GM12878 (cell line): ENCODE data around the gene FBXO5. TPM values are rescaled to one million over a fixed set of nuclear protein-coding genes. Genes with fewer than 3 reads are reported as not detected.

Experiments used
- ATAC-seq: fragments of 200-7000 bp; cut with Tn5 transposase; 3 replicates; pipeline ENCODE4 v1.9.1; 2020; ENCODE audit warnings: mild to moderate bottlenecking, moderate library complexity
- BruUV-seq: library from RNA; stranded (reverse); fragments of 400-500 nt; replicated peaks from 2 replicates; lab custom pipeline; 2021; lab: Mats Ljungman, UMichigan
- CTCF ChIA-PET: fragments of 300-600 bp; sonication (Branson Sonifier 250); formaldehyde crosslinking; extraction: SDS; loops from one replicate; lab custom pipeline; 2021; ENCODE audit warnings: inconsistent platforms; lab: Yijun Ruan, JAX
- POLR2A ChIA-PET: fragments of 350-600 bp; formaldehyde crosslinking; extraction: SDS; loops from one replicate; lab custom pipeline; 2021; ENCODE audit warnings: inconsistent platforms; lab: Charles Lee
- RAD21 ChIA-PET: fragments of 300-600 bp; sonication (Branson Sonifier 250); formaldehyde crosslinking; loops from one replicate; lab custom pipeline; 2023; ENCODE audit warnings: antibody characterized with exemption; ENCODE audit not compliant: unreplicated experiment; lab: Charles Lee
- SMC1A ChIA-PET: fragments of 300-600 bp; sonication (Branson Sonifier 250); formaldehyde crosslinking; loops from one replicate; lab custom pipeline; 2023; ENCODE audit not compliant: unreplicated experiment, uncharacterized antibody; lab: Charles Lee
- DNase-seq: peaks from one replicate; pipeline ENCODE4 v3.0.0-alpha.2; 2011; ENCODE audit warnings: low read depth, low spot score
- FAIRE-seq: peaks from 3 replicates; lab custom pipeline; 2011; peaks lifted over from hg19 to GRCh38; lab: Jason Lieb, UNC
- H2AFZ ChIP-seq: 2 replicates; pipeline ENCODE4 v1.6.0; 2011; ENCODE audit warnings: low read depth, low read length, control low read depth; ENCODE audit not compliant: control insufficient read depth
- H3K27ac ChIP-seq: 2 replicates; pipeline ENCODE4 v1.5.1; 2011; ENCODE audit warnings: control low read depth; ENCODE audit not compliant: control insufficient read depth, insufficient read depth
- H3K27me3 ChIP-seq, 2 experiments: replicated peaks in 1 of 2; 2 replicates each; pipeline versions ENCODE4 v1.6.0 to v1.6.1; 2011; ENCODE audit warnings: low read length in 1 of 2; ENCODE audit not compliant: control insufficient read depth in 2 of 2, insufficient read depth in 2 of 2
- H3K36me3 ChIP-seq, 2 experiments: 2 replicates each; pipeline ENCODE4 v1.5.1; 2011; ENCODE audit warnings: low read length in 1 of 2; ENCODE audit not compliant: control insufficient read depth in 2 of 2, insufficient read depth in 2 of 2
- H3K4me1 ChIP-seq: 2 replicates; pipeline ENCODE4 v1.6.1; 2011; ENCODE audit warnings: mild to moderate bottlenecking, low read length, moderate library complexity, mixed read lengths; ENCODE audit not compliant: control insufficient read depth, insufficient read depth
- H3K4me2 ChIP-seq: 2 replicates; pipeline ENCODE4 v1.6.0; 2011; ENCODE audit warnings: control low read depth; ENCODE audit not compliant: control insufficient read depth, insufficient read depth
- H3K4me3 ChIP-seq: fragments of 200-600 bp; sonication (generic); 2 replicates; pipeline ENCODE4 v1.5.1; 2016
- H3K79me2 ChIP-seq: 2 replicates; pipeline ENCODE4 v1.6.0; 2011; ENCODE audit warnings: low read length; ENCODE audit not compliant: control insufficient read depth, insufficient read depth
- H3K9ac ChIP-seq: 2 replicates; pipeline ENCODE4 v1.8.0; 2011; ENCODE audit warnings: low read length, control low read depth, mixed read lengths; ENCODE audit not compliant: control insufficient read depth, insufficient read depth
- H3K9me3 ChIP-seq: replicated peaks from 3 replicates; pipeline ENCODE4 v1.5.1; 2011; ENCODE audit warnings: mild to moderate bottlenecking, low read length; ENCODE audit not compliant: control insufficient read depth, insufficient read depth
- H4K20me1 ChIP-seq: 2 replicates; pipeline ENCODE4 v1.6.0; 2011; ENCODE audit not compliant: control insufficient read depth, insufficient read depth
- BMI1 ChIP-seq: fragments of 450-650 bp; IDR thresholded peaks from 2 replicates; pipeline ENCODE4 v1.6.1; 2016; ENCODE audit warnings: mild to moderate bottlenecking, moderate library complexity, borderline replicate concordance
- ESRRA ChIP-seq: IDR thresholded peaks from 2 replicates; pipeline ENCODE4 v1.6.1; 2012; ENCODE audit warnings: mild to moderate bottlenecking, low read length, improper control_type of control experiment
- HDAC2 ChIP-seq: fragments of 200-600 bp; sonication (generic); IDR thresholded peaks from 2 replicates; pipeline ENCODE4 v1.6.1; 2017
- JUND ChIP-seq: IDR thresholded peaks from 2 replicates; pipeline ENCODE4 v1.6.1; 2012; ENCODE audit warnings: low read depth, mild to moderate bottlenecking, low read length, improper control_type of control experiment, moderate library complexity
- REST ChIP-seq: IDR thresholded peaks from 2 replicates; pipeline ENCODE4 v1.6.1; 2012; ENCODE audit warnings: mild to moderate bottlenecking, low read depth, low read length
- SRF ChIP-seq, 2 experiments: IDR thresholded peaks; 2 replicates each; pipeline ENCODE4 v1.6.1; 2011; ENCODE audit warnings: low read depth in 2 of 2, low read length in 2 of 2, mild to moderate bottlenecking in 1 of 2, moderate library complexity in 1 of 2
- SUPT20H ChIP-seq: IDR thresholded peaks from 2 replicates; pipeline ENCODE4 v1.6.1; 2011; ENCODE audit warnings: low read depth, mild to moderate bottlenecking, low read length, moderate library complexity, borderline replicate concordance; ENCODE audit not compliant: control insufficient read depth
- TCF7 ChIP-seq: IDR thresholded peaks from 2 replicates; pipeline ENCODE4 v1.6.1; 2014; ENCODE audit warnings: antibody characterized with exemption, borderline replicate concordance
- ZBTB4 ChIP-seq: fragments of 450-650 bp; formaldehyde crosslinking; IDR thresholded peaks from 2 replicates; pipeline ENCODE4 v1.4.0; 2022; ENCODE audit warnings: mild to moderate bottlenecking, moderate library complexity
- ZNF622 ChIP-seq: fragments of 450-650 bp; IDR thresholded peaks from 2 replicates; pipeline ENCODE4 v1.6.1; 2017; ENCODE audit warnings: mild to moderate bottlenecking, inconsistent platforms
- WGBS: methylation state at CpG from one replicate; pipeline ENCODE4 v1.1.6; 2016; ENCODE audit warnings: low lambda C conversion rate; ENCODE audit not compliant: insufficient replicate concordance, insufficient coverage; ENCODE audit errors: missing lambda C conversion rate; 5-methylcytosine and 5-hydroxymethylcytosine counted together
- in situ Hi-C: fragments of 300-500 bp; cut with MboI; formaldehyde crosslinking; loops from 9 replicates; pipeline ENCODE4 v1.14.3; 2018; ENCODE audit warnings: mixed read lengths
- intact Hi-C: fragments of 100-400 bp; cut with micrococcal nuclease; formaldehyde crosslinking; loops from one replicate; pipeline ENCODE4 v1.14.2; 2022; ENCODE audit not compliant: unreplicated experiment
- polyA plus RNA-seq, 11 experiments: library from polyadenylated mRNA; depleted of rRNA in 4 of 11; unstranded in 6 of 11; stranded (reverse) in 5 of 11; fragments of >200 nt; fragmentation: Nextera tagmentation in 4 of 11; fragmentation: Illumina TruSeq in 1 of 11; extraction: Ambion mirVana in 4 of 11; extraction: Trizol in 1 of 11; gene quantifications; 1 replicate in 1 of 11; 2 replicates in 10 of 11; pipeline versions ENCODE4 v1.2.1 to v1.2.3, GENCODE V29; 2011 to 2016; ENCODE audit warnings: inconsistent platforms in 2 of 11, missing spikeins in 2 of 11, low read depth in 1 of 11
- total RNA-seq, 4 experiments: library from RNA; depleted of rRNA in 3 of 4; stranded (reverse); fragments of >200 nt in 3 of 4; fragmentation: Illumina TruSeq in 1 of 4; extraction: Trizol in 1 of 4; gene quantifications; 2 replicates each; pipeline versions ENCODE4 v1.2.1 to v1.2.3, GENCODE V29; 2013 to 2021
- TF ChIP-seq, protein P1 (sequence below): fragments of 450-650 bp; formaldehyde crosslinking; IDR thresholded peaks from 2 replicates; pipeline ENCODE4 v1.5.0; 2022; ENCODE audit warnings: mild to moderate bottlenecking, missing genetic modification characterization

Gene FBXO5
- total and polyA plus RNA-seq, 10 of the 15 experiments (the other 5 are each of a cell fraction or from before 2014, with no cell fraction given) = 13.6 to 62.2 (median 37.7) TPM

DNA sequence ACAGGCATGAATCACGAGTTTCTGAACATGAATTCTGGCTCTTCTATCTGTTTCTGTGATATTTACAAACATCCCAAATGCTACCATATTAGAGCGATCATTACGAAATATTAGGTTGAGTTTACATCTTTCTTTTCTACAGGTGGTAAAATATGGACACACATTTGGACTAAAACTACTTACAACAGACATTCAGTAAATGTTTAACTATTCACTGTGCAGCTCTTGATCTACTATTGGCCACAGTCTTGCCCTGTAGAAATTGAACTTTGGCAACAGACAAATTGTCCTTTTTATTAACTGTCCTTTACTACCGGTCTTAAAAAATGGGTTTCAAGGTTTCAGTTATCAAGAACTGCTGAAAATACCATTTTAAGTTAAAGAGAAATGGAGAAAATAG, 46.1 kb upstream of the FBXO5 start:
- no peaks in the 10 kb centered on the region for H4K20me1 ChIP-seq
- H3K9ac ChIP-seq = no peak overlapping the region
- no peaks in the 10 kb centered on the region for H3K36me3 ChIP-seq
- ChIA-PET POLR2A (no interaction called here), RAD21 (no interaction called here), CTCF (interaction anchor here (0.8 kb wide), 1 partner anchor 75 kb away, joined by 4 read pairs; no protein-coding TSS in a partner anchor), SMC1A (no interaction called here)
- in situ Hi-C loops (no loop called here), intact Hi-C loops (loop anchor here (10.0 kb wide), 1 partner anchor 474 kb away; no protein-coding TSS in a partner anchor)
- TF ChIP-seq SUPT20H = no peak
- TF ChIP-seq ESRRA = no peak
- TF ChIP-seq HDAC2 = no peak
- no peak for TF ChIP-seq REST
- TF ChIP-seq ZNF622 = no peak
- no peak for TF ChIP-seq JUND
- no peak for TF ChIP-seq BMI1
- no peak for TF ChIP-seq SRF (IDR thresholded peaks at IDR 0.05; ENCODE audit: low read depth in 2 of 2, low read length in 2 of 2)
- TF ChIP-seq TCF7 = no peak
- TF ChIP-seq, protein P1, sequence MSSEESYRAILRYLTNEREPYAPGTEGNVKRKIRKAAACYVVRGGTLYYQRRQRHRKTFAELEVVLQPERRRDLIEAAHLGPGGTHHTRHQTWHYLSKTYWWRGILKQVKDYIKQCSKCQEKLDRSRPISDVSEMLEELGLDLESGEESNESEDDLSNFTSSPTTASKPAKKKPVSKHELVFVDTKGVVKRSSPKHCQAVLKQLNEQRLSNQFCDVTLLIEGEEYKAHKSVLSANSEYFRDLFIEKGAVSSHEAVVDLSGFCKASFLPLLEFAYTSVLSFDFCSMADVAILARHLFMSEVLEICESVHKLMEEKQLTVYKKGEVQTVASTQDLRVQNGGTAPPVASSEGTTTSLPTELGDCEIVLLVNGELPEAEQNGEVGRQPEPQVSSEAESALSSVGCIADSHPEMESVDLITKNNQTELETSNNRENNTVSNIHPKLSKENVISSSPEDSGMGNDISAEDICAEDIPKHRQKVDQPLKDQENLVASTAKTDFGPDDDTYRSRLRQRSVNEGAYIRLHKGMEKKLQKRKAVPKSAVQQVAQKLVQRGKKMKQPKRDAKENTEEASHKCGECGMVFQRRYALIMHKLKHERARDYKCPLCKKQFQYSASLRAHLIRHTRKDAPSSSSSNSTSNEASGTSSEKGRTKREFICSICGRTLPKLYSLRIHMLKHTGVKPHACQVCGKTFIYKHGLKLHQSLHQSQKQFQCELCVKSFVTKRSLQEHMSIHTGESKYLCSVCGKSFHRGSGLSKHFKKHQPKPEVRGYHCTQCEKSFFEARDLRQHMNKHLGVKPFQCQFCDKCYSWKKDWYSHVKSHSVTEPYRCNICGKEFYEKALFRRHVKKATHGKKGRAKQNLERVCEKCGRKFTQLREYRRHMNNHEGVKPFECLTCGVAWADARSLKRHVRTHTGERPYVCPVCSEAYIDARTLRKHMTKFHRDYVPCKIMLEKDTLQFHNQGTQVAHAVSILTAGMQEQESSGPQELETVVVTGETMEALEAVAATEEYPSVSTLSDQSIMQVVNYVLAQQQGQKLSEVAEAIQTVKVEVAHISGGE (CRISPR knock-in tag) = no peak
- no peak for TF ChIP-seq ZBTB4 (CRISPR knock-in tag)
- 55% methylated on average over 4 of the region's 4 CpGs for WGBS
- H3K4me3 ChIP-seq = no peak overlapping the region
- H3K9me3 ChIP-seq = no peaks in the 10 kb centered on the region
- no peaks in the 10 kb centered on the region for H3K79me2 ChIP-seq
- ATAC-seq = no peak
- no TSS peak for BruUV-seq
- no peak overlapping the region for H2AFZ ChIP-seq
- H3K4me1 ChIP-seq = no peaks in the 10 kb centered on the region
- no peak overlapping the region for H3K4me2 ChIP-seq
- no peak for FAIRE-seq
- H3K27me3 ChIP-seq = peaks cover 0 to 3% of the 10 kb centered on the region in 2 experiments; a peak in 1 of 4 replicates
- H3K27ac ChIP-seq = no peak overlapping the region
- DNase-seq = no peak
